Nephron (organoid): Measurements from ENCODE around the gene TACR2.

ENCODE experiments used
- H3K27ac Mint-ChIP-seq, 3 experiments: 2 replicates each; pipeline ENCODE4 v1.8.0; 2020; ENCODE audit warnings: mixed read lengths in 3 of 3, mild to moderate bottlenecking in 2 of 3, moderate library complexity in 1 of 3
- H3K27me3 Mint-ChIP-seq: 2 replicates; pipeline ENCODE4 v1.8.0; 2021; ENCODE audit warnings: low read depth, mild to moderate bottlenecking, moderate library complexity, mixed read lengths
- H3K36me3 Mint-ChIP-seq: 2 replicates; pipeline ENCODE4 v1.8.0; 2020; ENCODE audit warnings: low read depth, mixed read lengths
- H3K4me1 Mint-ChIP-seq: 2 replicates; pipeline ENCODE4 v1.8.0; 2020; ENCODE audit warnings: mixed read lengths
- H3K4me3 Mint-ChIP-seq, 3 experiments: 2 replicates each; pipeline ENCODE4 v1.8.0; 2020; ENCODE audit warnings: mild to moderate bottlenecking in 3 of 3, mixed read lengths in 3 of 3, moderate library complexity in 2 of 3
- H3K9me3 Mint-ChIP-seq: 2 replicates; pipeline ENCODE4 v1.8.0; 2020; ENCODE audit warnings: mixed read lengths
- CTCF ChIP-seq, 3 experiments: fragments of 200-600 bp; sonication (generic); IDR thresholded peaks; one replicate each; pipeline ENCODE4 v1.5.0; 2021; ENCODE audit warnings: antibody characterized with exemption in 3 of 3; ENCODE audit not compliant: unreplicated experiment in 3 of 3

Gene TACR2

GRCh38 chr10:69409968-69410367 is 6.8 kb downstream of the TACR2 start:
- Mint-ChIP-seq H3K36me3 (no peaks in the 10 kb centered on the region), H3K4me3 (peak overlapping the region in 1 of 3 experiments; percentile 39), H3K4me1 (peaks cover 20% of the 10 kb centered on the region), H3K27ac (no peak overlapping the region), H3K27me3 (peaks cover 4% of the 10 kb centered on the region), H3K9me3 (no peaks in the 10 kb centered on the region)
- no peak for TF ChIP-seq CTCF (IDR thresholded peaks at IDR 0.05; ENCODE audit: unreplicated experiment in 3 of 3)

- Mint-ChIP-seq H3K4me1 (peaks cover 23% of the 10 kb centered on the region), H3K27me3 (peaks cover 4% of the 10 kb centered on the region), H3K27ac (peak overlapping the region in 1 of 3 experiments; percentile 24), H3K4me3 (peak overlapping the region in 1 of 3 experiments; percentile 6), H3K36me3 (no peaks in the 10 kb centered on the region), H3K9me3 (no peaks in the 10 kb centered on the region)
- no peak for TF ChIP-seq CTCF (IDR thresholded peaks at IDR 0.05; ENCODE audit: unreplicated experiment in 3 of 3)
Observed at GRCh38 chr10:69409176-69409495, 7.6 kb downstream of the TACR2 start.

GRCh38 chr10:69408318-69409175 is 8.2 kb downstream of the TACR2 start:
- H3K4me3 Mint-ChIP-seq = peak overlapping the region; percentile 70 to 81 (median 72)
- peak overlapping the region; percentile 56 to 92 (median 92) for H3K27ac Mint-ChIP-seq
- peaks cover 29% of the 10 kb centered on the region for H3K4me1 Mint-ChIP-seq
- H3K9me3 Mint-ChIP-seq = no peaks in the 10 kb centered on the region
- peaks cover 4% of the 10 kb centered on the region for H3K27me3 Mint-ChIP-seq
- TF ChIP-seq CTCF (IDR thresholded peaks at IDR 0.05; ENCODE audit: unreplicated experiment in 3 of 3) = peak; percentile 73 to 86 (median 79)
- H3K36me3 Mint-ChIP-seq = no peaks in the 10 kb centered on the region

GRCh38 chr10:69407621-69408301 is 9.0 kb downstream of the TACR2 start:
- Mint-ChIP-seq H3K27me3 (peaks cover 4% of the 10 kb centered on the region), H3K4me3 (peak overlapping the region in 1 of 3 experiments; percentile 14), H3K36me3 (peaks cover 1% of the 10 kb centered on the region), H3K4me1 (peaks cover 31% of the 10 kb centered on the region), H3K27ac (peak overlapping the region in 2 of 3 experiments; percentile 28 to 92), H3K9me3 (no peaks in the 10 kb centered on the region)
- TF ChIP-seq CTCF (IDR thresholded peaks at IDR 0.05; ENCODE audit: unreplicated experiment in 3 of 3) = no peak

- no peak for TF ChIP-seq CTCF (IDR thresholded peaks at IDR 0.05; ENCODE audit: unreplicated experiment in 3 of 3)
- Mint-ChIP-seq H3K9me3 (no peaks in the 10 kb centered on the region), H3K4me3 (peak overlapping the region; percentile 4 to 34 (median 15)), H3K27me3 (peaks cover 4% of the 10 kb centered on the region), H3K27ac (peak overlapping the region; percentile 62 to 85 (median 66)), H3K4me1 (peaks cover 35% of the 10 kb centered on the region), H3K36me3 (peaks cover 4% of the 10 kb centered on the region)
Observed at GRCh38 chr10:69406816-69407580, 9.7 kb downstream of the TACR2 start.
